H1 (cell line): ENCODE measurements around the gene PALM2AKAP2. TPM values are rescaled to one million over a fixed set of nuclear protein-coding genes. Genes with fewer than 3 reads are reported as not detected.

Experiments used
- CTCF ChIA-PET: fragments of 300-600 bp; sonication (Branson Sonifier 250); formaldehyde crosslinking; loops from one replicate; lab custom pipeline; 2021; ENCODE audit not compliant: partially characterized antibody; lab: Charles Lee
- POLR2A ChIA-PET: fragments of 300-600 bp; sonication (Branson Sonifier 250); formaldehyde crosslinking; loops from one replicate; lab custom pipeline; 2021; ENCODE audit warnings: inconsistent platforms; ENCODE audit not compliant: partially characterized antibody; lab: Charles Lee
- DNase-seq, 2 experiments: peaks; one replicate each; pipeline versions ENCODE4 v3.0.0 to v3.0.0-alpha.2; 2010 to 2022; ENCODE audit warnings: low spot score in 2 of 2, low read depth in 1 of 2, mixed read lengths in 1 of 2
- FAIRE-seq: peaks from 2 replicates; lab custom pipeline; 2011; peaks lifted over from hg19 to GRCh38; lab: Jason Lieb, UNC
- H2AFZ ChIP-seq: 2 replicates; pipeline ENCODE4 v1.8.1; 2012; ENCODE audit warnings: low read length, inconsistent platforms
- H2AK5ac ChIP-seq: 2 replicates; pipeline ENCODE4 v1.6.1; 2013; ENCODE audit warnings: low read depth, low read length
- H2BK120ac ChIP-seq: replicated peaks from 2 replicates; pipeline ENCODE3; 2013; ENCODE audit warnings: low read depth, low read length, inconsistent platforms
- H2BK12ac ChIP-seq: 2 replicates; pipeline ENCODE4 v1.6.1; 2013; ENCODE audit warnings: low read depth, low read length
- H2BK15ac ChIP-seq: 2 replicates; pipeline ENCODE4 v1.6.1; 2013; ENCODE audit warnings: low read length
- H2BK20ac ChIP-seq: 2 replicates; pipeline ENCODE4 v1.6.1; 2013; ENCODE audit warnings: low read length
- H2BK5ac ChIP-seq: 2 replicates; pipeline ENCODE4 v1.6.1; 2013; ENCODE audit warnings: low read depth, low read length
- H3K14ac ChIP-seq: 2 replicates; pipeline ENCODE4 v1.6.1; 2013; ENCODE audit warnings: inconsistent platforms; ENCODE audit not compliant: insufficient read length
- H3K18ac ChIP-seq: 2 replicates; pipeline ENCODE4 v1.6.1; 2013; ENCODE audit warnings: low read length; ENCODE audit errors: extremely low read depth
- H3K23ac ChIP-seq: 2 replicates; pipeline ENCODE4 v1.6.1; 2013; ENCODE audit warnings: inconsistent platforms; ENCODE audit not compliant: insufficient read length
- H3K23me2 ChIP-seq: 2 replicates; pipeline ENCODE4 v1.6.1; 2013; ENCODE audit warnings: low read depth, low read length
- H3K27ac ChIP-seq: 2 replicates; pipeline ENCODE4 v1.6.1; 2011; ENCODE audit warnings: low read depth, low read length, inconsistent platforms
- H3K27me3 ChIP-seq, 4 experiments: replicated peaks in 1 of 4; 1 replicate in 1 of 4; 2 replicates in 3 of 4; pipeline versions ENCODE4 v1.6.1 to v1.8.1; 2011 to 2013; ENCODE audit warnings: low read length in 3 of 4, mild to moderate bottlenecking in 3 of 4, inconsistent platforms in 2 of 4, mixed read lengths in 2 of 4, moderate library complexity in 1 of 4; ENCODE audit not compliant: control insufficient read depth in 3 of 4, insufficient read depth in 3 of 4; ENCODE audit errors: extremely low read depth in 1 of 4
- H3K36me3 ChIP-seq, 4 experiments: 2 replicates each; pipeline versions ENCODE4 v1.6.1 to v1.8.1; 2011 to 2013; ENCODE audit warnings: mild to moderate bottlenecking in 4 of 4, low read length in 3 of 4, moderate library complexity in 2 of 4, control low read depth in 1 of 4, inconsistent platforms in 1 of 4; ENCODE audit not compliant: insufficient read depth in 4 of 4, control insufficient read depth in 2 of 4
- H3K4ac ChIP-seq: replicated peaks from 2 replicates; pipeline ENCODE3; 2013; ENCODE audit warnings: low read length, low read depth, mixed read lengths, inconsistent platforms; ENCODE audit not compliant: insufficient read length
- H3K4me1 ChIP-seq, 4 experiments: replicated peaks in 1 of 4; 1 replicate in 1 of 4; 2 replicates in 3 of 4; pipeline versions ENCODE4 v1.6.1 to v1.8.1; 2011 to 2013; ENCODE audit warnings: low read length in 3 of 4, inconsistent platforms in 2 of 4, mixed read lengths in 1 of 4; ENCODE audit not compliant: insufficient read depth in 4 of 4, control insufficient read depth in 3 of 4
- H3K4me2 ChIP-seq, 2 experiments: 2 replicates each; pipeline versions ENCODE4 v1.6.1 to v1.8.1; 2011 to 2013; ENCODE audit warnings: low read depth in 2 of 2, low read length in 2 of 2, control low read depth in 1 of 2, inconsistent platforms in 1 of 2, mild to moderate bottlenecking in 1 of 2; ENCODE audit not compliant: insufficient read depth in 1 of 2
- H3K4me3 ChIP-seq, 4 experiments: fragments of 200-600, 300-600 bp in 1 of 4; sonication (generic), shearing (Covaris generic), sonication (Bioruptor Twin) in 1 of 4; 2 replicates each; pipeline versions ENCODE4 v1.5.1 to v1.8.1; 2011 to 2016; ENCODE audit warnings: low read length in 4 of 4, low read depth in 3 of 4, control low read depth in 2 of 4, inconsistent platforms in 2 of 4, mild to moderate bottlenecking in 2 of 4, mixed read lengths in 1 of 4, moderate library complexity in 1 of 4; ENCODE audit not compliant: insufficient read depth in 2 of 4; ENCODE audit errors: extremely low read depth in 1 of 4
- H3K56ac ChIP-seq: replicated peaks from 2 replicates; pipeline ENCODE3; 2013; ENCODE audit warnings: low read depth, mild to moderate bottlenecking, mixed read lengths, low read length, inconsistent platforms; ENCODE audit not compliant: insufficient read length
- H3K79me1 ChIP-seq: 2 replicates; pipeline ENCODE4 v1.6.1; 2013; ENCODE audit warnings: low read depth, low read length, control low read depth
- H3K79me2 ChIP-seq, 2 experiments: 2 replicates each; pipeline versions ENCODE4 v1.6.1 to v1.8.1; 2012 to 2013; ENCODE audit warnings: low read length in 2 of 2, mild to moderate bottlenecking in 2 of 2, inconsistent platforms in 1 of 2; ENCODE audit not compliant: insufficient read depth in 2 of 2, control insufficient read depth in 1 of 2
- H3K9ac ChIP-seq, 4 experiments: replicated peaks in 1 of 4; 1 replicate in 1 of 4; 2 replicates in 3 of 4; pipeline versions ENCODE4 v1.6.1 to v1.8.1; 2011 to 2013; ENCODE audit warnings: low read depth in 3 of 4, low read length in 3 of 4, control low read depth in 2 of 4, mild to moderate bottlenecking in 2 of 4, moderate library complexity in 2 of 4, inconsistent platforms in 1 of 4; ENCODE audit errors: extremely low read depth in 1 of 4
- H3K9me3 ChIP-seq, 2 experiments: 2 replicates each; pipeline versions ENCODE4 v1.6.1 to v1.8.1; 2012 to 2013; ENCODE audit warnings: mild to moderate bottlenecking in 2 of 2, moderate library complexity in 2 of 2, control low read depth in 1 of 2, inconsistent platforms in 1 of 2, low read depth in 1 of 2, low read length in 1 of 2, mixed read lengths in 1 of 2; ENCODE audit not compliant: insufficient read depth in 2 of 2
- H4K20me1 ChIP-seq, 2 experiments: replicated peaks in 1 of 2; 2 replicates each; pipeline versions ENCODE3 to v1.8.1; 2011 to 2013; ENCODE audit warnings: inconsistent platforms in 2 of 2, low read length in 2 of 2, mild to moderate bottlenecking in 1 of 2; ENCODE audit not compliant: insufficient read depth in 2 of 2, control insufficient read depth in 1 of 2
- H4K5ac ChIP-seq: 2 replicates; pipeline ENCODE4 v1.6.1; 2013; ENCODE audit warnings: low read length, low read depth, mixed read lengths, inconsistent platforms; ENCODE audit not compliant: insufficient read length
- H4K8ac ChIP-seq: 2 replicates; pipeline ENCODE4 v1.8.0; 2013; ENCODE audit warnings: mild to moderate bottlenecking, moderate library complexity, low read length, inconsistent platforms; ENCODE audit not compliant: insufficient read depth; ENCODE audit errors: extremely low read depth
- H4K91ac ChIP-seq: replicated peaks from 2 replicates; pipeline ENCODE3; 2013; ENCODE audit warnings: low read length, mixed read lengths, inconsistent platforms; ENCODE audit not compliant: insufficient read length
- CBX8 ChIP-seq: fragments of 300-800, 300-1000 bp; sonication (generic); IDR thresholded peaks from 2 replicates; pipeline ENCODE4 v1.7.1; 2016; ENCODE audit warnings: low read depth, low read length, borderline replicate concordance
- CEBPB ChIP-seq: IDR thresholded peaks from 2 replicates; pipeline ENCODE4 v1.6.1; 2012; ENCODE audit warnings: low read depth, low read length
- CHD2 ChIP-seq: IDR thresholded peaks from 2 replicates; pipeline ENCODE4 v1.6.1; 2012; ENCODE audit warnings: low read length, improper control_type of control experiment
- E2F6 ChIP-seq: IDR thresholded peaks from 2 replicates; pipeline ENCODE4 v1.6.1; 2012; ENCODE audit warnings: inconsistent platforms
- EGR1 ChIP-seq: IDR thresholded peaks from 2 replicates; pipeline ENCODE4 v1.6.1; 2011; ENCODE audit warnings: low read depth, low read length, borderline replicate concordance
- FOSL1 ChIP-seq: IDR thresholded peaks from 2 replicates; pipeline ENCODE4 v1.6.1; 2011; ENCODE audit warnings: mild to moderate bottlenecking, low read depth, low read length, moderate library complexity; ENCODE audit not compliant: insufficient read depth
- JUND ChIP-seq: IDR thresholded peaks from 2 replicates; pipeline ENCODE4 v1.6.1; 2011; ENCODE audit warnings: mild to moderate bottlenecking, improper control_type of control experiment, low read length
- KDM5A ChIP-seq: fragments of 200-600 bp; IDR thresholded peaks from 2 replicates; pipeline ENCODE4 v1.7.1; 2012; ENCODE audit warnings: mild to moderate bottlenecking, low read length, inconsistent platforms, mixed read lengths
- PHF8 ChIP-seq: fragments of 200-600 bp; sonication (generic); conservative IDR thresholded peaks from 2 replicates; pipeline ENCODE4 v1.7.1; 2012; ENCODE audit warnings: low read depth, mild to moderate bottlenecking, inconsistent platforms, low read length, moderate library complexity
- POLR2AphosphoS5 ChIP-seq: IDR thresholded peaks from 2 replicates; pipeline ENCODE4 v1.6.1; 2011; ENCODE audit warnings: low read depth, low read length
- SRF ChIP-seq: IDR thresholded peaks from 2 replicates; pipeline ENCODE4 v1.6.1; 2011; ENCODE audit warnings: mild to moderate bottlenecking, low read depth, low read length, moderate library complexity
- TAF7 ChIP-seq: optimal IDR thresholded peaks from 2 replicates; pipeline ENCODE3; 2011; ENCODE audit warnings: low read depth, mild to moderate bottlenecking, inconsistent platforms, low read length, moderate library complexity, borderline replicate concordance
- WGBS, 2 experiments: shearing (Covaris generic) in 1 of 2; methylation state at CpG; one replicate each; pipeline versions ENCODE4 v1.1.6 to v1.1.7; 2013 to 2015; ENCODE audit warnings: low lambda C conversion rate in 2 of 2, mixed read lengths in 2 of 2, inconsistent platforms in 1 of 2, low coverage in 1 of 2, missing lambda C conversion rate in 1 of 2; ENCODE audit not compliant: insufficient replicate concordance in 2 of 2, insufficient coverage in 1 of 2, insufficient read length in 1 of 2; ENCODE audit errors: extremely low coverage in 1 of 2, missing lambda C conversion rate in 1 of 2; 5-methylcytosine and 5-hydroxymethylcytosine counted together
- polyA plus RNA-seq, 7 experiments: library from polyadenylated mRNA; depleted of rRNA in 3 of 7; stranded (reverse) in 5 of 7; unstranded in 2 of 7; fragments of >200 nt in 5 of 7; fragments of 200-250 nt in 2 of 7; gene quantifications; 1 replicate in 5 of 7; 2 replicates in 1 of 7; 4 replicates in 1 of 7; pipeline versions ENCODE4 v1.2.1 to v1.2.3, GENCODE V29; 2011 to 2013; ENCODE audit warnings: missing spikeins in 2 of 7, mixed read lengths in 2 of 7
- total RNA-seq: library from RNA; stranded (reverse); fragmentation: NEBNext Ultra II Directional; extraction: Animal tissue kit (Norgen Biotek cat#: 25700); gene quantifications from 2 replicates; pipeline ENCODE4 v1.2.1, GENCODE V29; 2021
- TF ChIP-seq, protein P1 (sequence below): IDR thresholded peaks from 2 replicates; pipeline ENCODE4 v1.6.1; 2011; ENCODE audit warnings: low read length, improper control_type of control experiment

PALM2AKAP2 gene
- total and polyA plus RNA-seq, 2 of the 8 experiments (the other 6 are each of a cell fraction or from before 2014, with no cell fraction given), result 0.38 to 20.5 TPM

GRCh38 chr9:109799792-109800191, 19.8 kb downstream of the PALM2AKAP2 start:
- no peak overlapping the region for H3K14ac ChIP-seq
- H4K8ac ChIP-seq, result no peak overlapping the region
- no peak overlapping the region for H2BK5ac ChIP-seq
- no peaks in the 10 kb centered on the region for H3K9me3 ChIP-seq
- no peaks in the 10 kb centered on the region for H4K20me1 ChIP-seq
- 91% methylated on average over 2 of the region's 2 CpGs; no CpG with 5 or more reads in 1 of the 2 experiments for WGBS, 2 experiments
- H3K23ac ChIP-seq, result no peak overlapping the region
- H2AK5ac ChIP-seq, result no peak overlapping the region
- H3K4me1 ChIP-seq, result no peaks in the 10 kb centered on the region
- no peak overlapping the region for H3K9ac ChIP-seq
- H3K36me3 ChIP-seq, result no peaks in the 10 kb centered on the region
- 0 out of 2 replicates have a peak, but pooled peaks cover 6% of the 10 kb centered on the region for H3K79me1 ChIP-seq
- no peaks in the 10 kb centered on the region for H3K79me2 ChIP-seq
- no peak overlapping the region for H2BK20ac ChIP-seq
- H3K27me3 ChIP-seq, result no peaks in the 10 kb centered on the region
- H4K91ac ChIP-seq, result no peak overlapping the region
- DNase-seq, result no peak
- no peak overlapping the region for H3K56ac ChIP-seq
- CTCF ChIA-PET, result interaction anchor here (1.1 to 4.0 kb wide), 7 partner anchors 8 to 384 kb away, joined by 3 to 22 read pairs (median 3); no protein-coding TSS in a partner anchor
- H3K23me2 ChIP-seq, result no peaks in the 10 kb centered on the region
- no peak overlapping the region for H3K27ac ChIP-seq
- no peak overlapping the region for H3K4me2 ChIP-seq
- no peak overlapping the region for H3K4ac ChIP-seq
- H2BK15ac ChIP-seq, result no peak overlapping the region
- no peak overlapping the region for H2BK12ac ChIP-seq
- POLR2A ChIA-PET, result no interaction called here
- H3K18ac ChIP-seq, result no peak overlapping the region
- no peak overlapping the region for H4K5ac ChIP-seq
- no peak for FAIRE-seq
- TF ChIP-seq JUND (no peak), E2F6 (no peak), TAF7 (no peak), CBX8 (no peak), POLR2AphosphoS5 (no peak), CEBPB (no peak), PHF8 (no peak), CHD2 (no peak), EGR1 (no peak), SRF (no peak), KDM5A (no peak), FOSL1 (no peak)
- TF ChIP-seq, protein P1, sequence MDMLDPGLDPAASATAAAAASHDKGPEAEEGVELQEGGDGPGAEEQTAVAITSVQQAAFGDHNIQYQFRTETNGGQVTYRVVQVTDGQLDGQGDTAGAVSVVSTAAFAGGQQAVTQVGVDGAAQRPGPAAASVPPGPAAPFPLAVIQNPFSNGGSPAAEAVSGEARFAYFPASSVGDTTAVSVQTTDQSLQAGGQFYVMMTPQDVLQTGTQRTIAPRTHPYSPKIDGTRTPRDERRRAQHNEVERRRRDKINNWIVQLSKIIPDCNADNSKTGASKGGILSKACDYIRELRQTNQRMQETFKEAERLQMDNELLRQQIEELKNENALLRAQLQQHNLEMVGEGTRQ, result no peak
- no peak overlapping the region for H2BK120ac ChIP-seq
- no peak overlapping the region for H2AFZ ChIP-seq
- H3K4me3 ChIP-seq, result no peak overlapping the region
